Hepatocyte (in vitro differentiated cells): ENCODE results near the gene ALK.

Experiments
- EZH2 ChIP-seq: fragments of 200-600 bp; sonication (generic); IDR thresholded peaks from 2 replicates; pipeline ENCODE4 v1.6.1; 2016; ENCODE audit warnings: antibody characterized with exemption, mild to moderate bottlenecking, borderline replicate concordance
- EZH2phosphoT487 ChIP-seq: fragments of 200-600 bp; sonication (generic); IDR thresholded peaks from one replicate; pipeline ENCODE4 v1.6.1; 2018; ENCODE audit warnings: antibody characterized with exemption, mild to moderate bottlenecking, low read depth, moderate library complexity; ENCODE audit not compliant: unreplicated experiment, severe bottlenecking
- TF ChIP-seq, protein P1 (sequence below): fragments of 200-600 bp; sonication (generic); IDR thresholded peaks from 2 replicates; pipeline ENCODE4 v1.5.1; 2016; ENCODE audit warnings: antibody characterized with exemption, mild to moderate bottlenecking; ENCODE audit not compliant: poor library complexity

DNA sequence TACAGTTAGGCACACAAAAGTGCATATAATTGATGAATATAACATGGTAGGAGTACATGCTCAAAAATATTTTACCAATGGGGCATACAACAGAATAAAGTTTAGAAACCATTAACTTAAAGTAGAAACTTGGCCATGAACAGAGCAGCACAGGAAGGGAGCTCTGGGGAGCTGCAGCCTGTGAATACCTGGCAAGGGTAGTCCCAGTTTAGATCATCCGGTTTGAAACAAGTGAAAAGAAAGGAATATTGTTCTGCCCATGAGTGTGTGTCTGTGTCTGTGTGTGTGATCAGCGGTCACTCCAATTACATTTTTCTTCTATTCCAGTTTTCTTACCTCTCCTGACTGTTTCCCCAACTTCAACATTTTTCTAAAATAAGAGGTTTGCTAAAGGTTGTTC, 233.0 kb downstream of the ALK start:
- TF ChIP-seq, protein P1, sequence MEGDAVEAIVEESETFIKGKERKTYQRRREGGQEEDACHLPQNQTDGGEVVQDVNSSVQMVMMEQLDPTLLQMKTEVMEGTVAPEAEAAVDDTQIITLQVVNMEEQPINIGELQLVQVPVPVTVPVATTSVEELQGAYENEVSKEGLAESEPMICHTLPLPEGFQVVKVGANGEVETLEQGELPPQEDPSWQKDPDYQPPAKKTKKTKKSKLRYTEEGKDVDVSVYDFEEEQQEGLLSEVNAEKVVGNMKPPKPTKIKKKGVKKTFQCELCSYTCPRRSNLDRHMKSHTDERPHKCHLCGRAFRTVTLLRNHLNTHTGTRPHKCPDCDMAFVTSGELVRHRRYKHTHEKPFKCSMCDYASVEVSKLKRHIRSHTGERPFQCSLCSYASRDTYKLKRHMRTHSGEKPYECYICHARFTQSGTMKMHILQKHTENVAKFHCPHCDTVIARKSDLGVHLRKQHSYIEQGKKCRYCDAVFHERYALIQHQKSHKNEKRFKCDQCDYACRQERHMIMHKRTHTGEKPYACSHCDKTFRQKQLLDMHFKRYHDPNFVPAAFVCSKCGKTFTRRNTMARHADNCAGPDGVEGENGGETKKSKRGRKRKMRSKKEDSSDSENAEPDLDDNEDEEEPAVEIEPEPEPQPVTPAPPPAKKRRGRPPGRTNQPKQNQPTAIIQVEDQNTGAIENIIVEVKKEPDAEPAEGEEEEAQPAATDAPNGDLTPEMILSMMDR = no peak
- TF ChIP-seq EZH2 (no peak), EZH2phosphoT487 (no peak)
